HepG2 (cell line): Measurements from ENCODE around the gene EIF4E. TPM values are rescaled to one million over a fixed set of nuclear protein-coding genes. Genes with fewer than 3 reads are reported as not detected.

Experiments used
- ATRX ChIP-seq: sonication (generic); formaldehyde crosslinking; IDR thresholded peaks from 2 replicates; pipeline ENCODE4 v1.4.0; 2020; ENCODE audit warnings: missing genetic modification reagents, borderline replicate concordance
- EP300 ChIP-seq, 3 experiments: sonication (generic) in 1 of 3; formaldehyde crosslinking in 1 of 3; IDR thresholded peaks; 2 replicates each; pipeline versions ENCODE4 v1.5.1 to v1.6.1; 2011 to 2020; ENCODE audit warnings: low read depth in 2 of 3, low read length in 2 of 3, borderline replicate concordance in 1 of 3, improper control_type of control experiment in 1 of 3, mild to moderate bottlenecking in 1 of 3, missing genetic modification reagents in 1 of 3, moderate library complexity in 1 of 3
- MAFF ChIP-seq: IDR thresholded peaks from 2 replicates; pipeline ENCODE4 v1.6.1; 2011; ENCODE audit warnings: low read depth, low read length, improper control_type of control experiment
- PRDM10 ChIP-seq: sonication (generic); formaldehyde crosslinking; IDR thresholded peaks from 2 replicates; pipeline ENCODE4 v1.4.0; 2020; ENCODE audit warnings: low read depth, missing genetic modification reagents
- PRDM15 ChIP-seq: sonication (generic); formaldehyde crosslinking; IDR thresholded peaks from 2 replicates; pipeline ENCODE4 v1.4.0; 2020; ENCODE audit warnings: missing genetic modification reagents
- TBL1XR1 ChIP-seq: fragments of 150-350 bp; IDR thresholded peaks from 2 replicates; pipeline ENCODE4 v1.6.1; 2014; ENCODE audit warnings: borderline replicate concordance, low read length; ENCODE audit not compliant: partially characterized antibody
- ZBED4 ChIP-seq: sonication (generic); formaldehyde crosslinking; IDR thresholded peaks from 2 replicates; pipeline ENCODE4 v1.4.0; 2020; ENCODE audit warnings: missing genetic modification reagents, borderline replicate concordance
- ZFAT ChIP-seq: sonication (generic); formaldehyde crosslinking; conservative IDR thresholded peaks from 2 replicates; pipeline ENCODE4 v1.8.1; 2023; ENCODE audit warnings: missing genetic modification reagents, inconsistent platforms
- ZNF432 ChIP-seq: sonication (generic); formaldehyde crosslinking; IDR thresholded peaks from 2 replicates; pipeline ENCODE4 v1.5.0; 2020; ENCODE audit warnings: missing genetic modification reagents, mild to moderate bottlenecking, borderline replicate concordance
- ZNF569 ChIP-seq: sonication (generic); formaldehyde crosslinking; IDR thresholded peaks from 2 replicates; pipeline ENCODE4 v1.5.0; 2020; ENCODE audit warnings: mild to moderate bottlenecking, missing genetic modification reagents, moderate library complexity, borderline replicate concordance
- polyA plus RNA-seq, 8 experiments: library from polyadenylated mRNA; depleted of rRNA in 3 of 8; stranded (reverse) in 7 of 8; unstranded in 1 of 8; fragments of >200 nt; fragmentation: Illumina TruSeq in 4 of 8; extraction: Trizol in 4 of 8; gene quantifications; 2 replicates each; pipeline versions ENCODE4 v1.2.1 to v1.2.3, GENCODE V29; 2011 to 2016; ENCODE audit warnings: low read depth in 4 of 8, missing spikeins in 1 of 8, mixed read lengths in 1 of 8; ENCODE audit not compliant: insufficient read depth in 1 of 8
- total RNA-seq, 5 experiments: library from RNA; depleted of rRNA; stranded (reverse); fragments of >200 nt; fragmentation: Illumina TruSeq; extraction: Trizol; gene quantifications; 2 replicates each; pipeline ENCODE4 v1.2.3, GENCODE V29; 2016; ENCODE audit warnings: low read depth in 1 of 5
- TF ChIP-seq, protein P1 (sequence below): sonication (generic); formaldehyde crosslinking; IDR thresholded peaks from 2 replicates; pipeline ENCODE4 v1.5.0; 2020; ENCODE audit warnings: mild to moderate bottlenecking, missing genetic modification reagents

Gene EIF4E
- total and polyA plus RNA-seq, 2 of the 13 experiments (the other 11 are each of a cell fraction or from before 2014, with no cell fraction given) = 50.8 to 194 TPM

- TF ChIP-seq PRDM10 (CRISPR knock-in tag) (0 out of 2 replicates have a peak, but pooled peaks have one; percentile 27), ZNF569 (CRISPR knock-in tag) (no peak), TBL1XR1 (no peak), ZFAT (CRISPR knock-in tag) (no peak), MAFF (no peak), ZNF432 (CRISPR knock-in tag) (no peak), ZBED4 (no peak), ATRX (no peak), EP300 (IDR thresholded peaks at IDR 0.05; ENCODE audit: low read depth in 2 of 2, low read length in 2 of 2) (0 out of 4 replicates have a peak, but pooled peaks of 1 of the 2 experiments have one; percentile 39), EP300 (CRISPR knock-in tag; IDR thresholded peaks at IDR 0.05; ENCODE audit: borderline replicate concordance) (no peak), PRDM15 (CRISPR knock-in tag) (no peak)
- TF ChIP-seq, protein P1, sequence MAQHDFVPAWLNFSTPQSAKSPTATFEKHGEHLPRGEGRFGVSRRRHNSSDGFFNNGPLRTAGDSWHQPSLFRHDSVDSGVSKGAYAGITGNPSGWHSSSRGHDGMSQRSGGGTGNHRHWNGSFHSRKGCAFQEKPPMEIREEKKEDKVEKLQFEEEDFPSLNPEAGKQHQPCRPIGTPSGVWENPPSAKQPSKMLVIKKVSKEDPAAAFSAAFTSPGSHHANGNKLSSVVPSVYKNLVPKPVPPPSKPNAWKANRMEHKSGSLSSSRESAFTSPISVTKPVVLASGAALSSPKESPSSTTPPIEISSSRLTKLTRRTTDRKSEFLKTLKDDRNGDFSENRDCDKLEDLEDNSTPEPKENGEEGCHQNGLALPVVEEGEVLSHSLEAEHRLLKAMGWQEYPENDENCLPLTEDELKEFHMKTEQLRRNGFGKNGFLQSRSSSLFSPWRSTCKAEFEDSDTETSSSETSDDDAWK (CRISPR knock-in tag) = no peak
Measured at GRCh38 chr4:98928505-98929340, at the start of gene EIF4E (continued).
